ENCODE data around the gene RNF17. TPM values are rescaled to one million over a fixed set of nuclear protein-coding genes. Genes with fewer than 3 reads are reported as not detected.

The RNF17 gene
- total RNA-seq, 1 donor from 2014 or later: not detected

DNA sequence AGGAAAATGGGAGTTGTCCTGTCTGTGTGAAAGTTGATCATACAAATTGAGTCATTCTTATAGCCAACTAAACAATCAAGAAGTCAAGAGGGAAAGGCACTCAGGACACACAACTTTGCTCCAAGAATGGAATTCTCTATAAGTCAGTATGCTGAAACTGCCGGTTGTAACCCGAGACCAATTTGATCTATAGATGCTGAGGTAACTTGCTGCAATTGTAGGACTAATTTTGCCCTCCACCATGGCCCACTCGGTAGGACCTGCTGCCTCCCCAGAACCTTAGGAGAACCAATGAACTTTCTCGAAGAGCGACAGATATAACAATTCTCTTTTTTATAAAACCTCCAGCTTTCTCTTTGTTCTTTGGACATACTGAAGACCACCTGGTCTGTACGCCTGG lies 157.0 kb downstream of the RNF17 start:
- Histone ChIP-seq H3K4me3 (no peak overlapping the region), H3K36me3 (no peaks in the 10 kb centered on the region), H3K4me1 (peaks cover 10% of the 10 kb centered on the region), H3K9me3 (no peaks in the 10 kb centered on the region), H3K27ac (no peak overlapping the region), H3K27me3 (no peaks in the 10 kb centered on the region)
- TF ChIP-seq POLR2A (IDR thresholded peaks at IDR 0.05): no peak
- no peak for TF ChIP-seq CTCF (IDR thresholded peaks at IDR 0.05)
- no peak for TF ChIP-seq POLR2AphosphoS5 (IDR thresholded peaks at IDR 0.05; ENCODE audit: insufficient read depth in 1 of 2, low read depth in 1 of 2)
- intact Hi-C loops (cut with DNase I): no loop called here
- no peak for DNase-seq (ENCODE audit: extremely low spot score in 2 of 2)

- H3K27ac ChIP-seq: no peak overlapping the region
- H3K4me1 ChIP-seq: peaks cover 10% of the 10 kb centered on the region
- peak overlapping the region; percentile 71 to 96 for H3K4me3 ChIP-seq
- TF ChIP-seq CTCF (IDR thresholded peaks at IDR 0.05) (no peak), POLR2A (IDR thresholded peaks at IDR 0.05) (no peak), POLR2AphosphoS5 (IDR thresholded peaks at IDR 0.05; ENCODE audit: insufficient read depth in 1 of 2, low read depth in 1 of 2) (no peak)
- H3K27me3 ChIP-seq: no peaks in the 10 kb centered on the region
- H3K9me3 ChIP-seq: no peaks in the 10 kb centered on the region
- intact Hi-C loops (cut with DNase I): no loop called here
- H3K36me3 ChIP-seq: no peaks in the 10 kb centered on the region
- DNase-seq (ENCODE audit: extremely low spot score in 2 of 2): no peak
Measured at GRCh38 chr13:24921881-24922280, 157.9 kb downstream of the RNF17 start.

DNA sequence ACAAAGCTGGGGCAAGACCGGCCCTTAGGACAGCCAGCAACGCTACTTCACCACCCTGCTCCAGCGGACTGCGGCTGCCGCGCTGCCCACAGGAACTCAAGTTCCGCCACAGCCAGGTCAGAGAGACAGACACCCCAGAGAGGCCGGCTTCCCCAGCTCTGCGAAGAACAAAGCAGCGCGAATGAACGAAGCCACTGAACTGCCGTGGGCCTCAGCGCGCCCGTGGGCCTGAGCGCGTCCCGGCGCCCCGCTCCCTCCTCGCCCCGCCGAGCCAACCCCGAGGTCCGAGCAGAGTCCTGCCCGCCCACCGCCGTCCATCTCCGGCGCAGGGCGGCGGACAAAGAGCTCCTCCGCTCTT lies 158.4 kb downstream of the RNF17 start:
- Histone ChIP-seq H3K36me3 (no peaks in the 10 kb centered on the region), H3K4me1 (peaks cover 10% of the 10 kb centered on the region), H3K27ac (peak overlapping the region; percentile 79), H3K27me3 (no peaks in the 10 kb centered on the region), H3K4me3 (peak overlapping the region; percentile 71 to 96), H3K9me3 (no peaks in the 10 kb centered on the region)
- TF ChIP-seq CTCF (IDR thresholded peaks at IDR 0.05): no peak
- TF ChIP-seq POLR2A (IDR thresholded peaks at IDR 0.05): no peak
- TF ChIP-seq POLR2AphosphoS5 (IDR thresholded peaks at IDR 0.05; ENCODE audit: insufficient read depth in 1 of 2, low read depth in 1 of 2): no peak
- intact Hi-C loops (cut with DNase I): no loop called here
- DNase-seq (ENCODE audit: extremely low spot score in 2 of 2): no peak

GRCh38 chr13:24922745-24923591 lies 159.0 kb downstream of the RNF17 start:
- peak in 1 of 2 donors; percentile 72 for TF ChIP-seq POLR2A (IDR thresholded peaks at IDR 0.05)
- peak; percentile 81 to 92 for TF ChIP-seq POLR2AphosphoS5 (IDR thresholded peaks at IDR 0.05; ENCODE audit: insufficient read depth in 1 of 2, low read depth in 1 of 2)
- TF ChIP-seq CTCF (IDR thresholded peaks at IDR 0.05): no peak
- intact Hi-C loops (cut with DNase I): no loop called here
- no peaks in the 10 kb centered on the region for H3K9me3 ChIP-seq
- H3K4me3 ChIP-seq: peak overlapping the region; percentile 71 to 96
- no peaks in the 10 kb centered on the region for H3K27me3 ChIP-seq
- peaks cover 10% of the 10 kb centered on the region for H3K4me1 ChIP-seq
- peak; percentile 96 to 97 for DNase-seq (ENCODE audit: extremely low spot score in 2 of 2)
- peak overlapping the region; percentile 79 for H3K27ac ChIP-seq
- no peaks in the 10 kb centered on the region for H3K36me3 ChIP-seq

All from vagina (tissue), 2 donors.